A172 (cell line): Measurements from ENCODE around the gene SLC39A8. TPM values are rescaled to one million over a fixed set of nuclear protein-coding genes. Genes with fewer than 3 reads are reported as not detected.

Experiments used
- DNase-seq: peaks from one replicate; pipeline ENCODE4 v3.0.0-alpha.2; 2015; ENCODE audit warnings: low spot score
- total RNA-seq: library from RNA; depleted of rRNA; stranded (reverse); fragments of >200 nt; shearing (Covaris generic); gene quantifications from 2 replicates; pipeline ENCODE4 v1.2.3, GENCODE V29; 2014; rRNA removed

SLC39A8 gene
- total RNA-seq, 1 experiment from 2014 or later = 24.1 TPM

- no peak for DNase-seq
These were observed 115.1 kb downstream of the SLC39A8 start for GRCh38 chr4:102230194-102230593.

- DNase-seq = no peak
These were observed 117.9 kb downstream of the SLC39A8 start for GRCh38 chr4:102227388-102227787.

- no peak for DNase-seq
These were observed 121.8 kb downstream of the SLC39A8 start for GRCh38 chr4:102223461-102223860.

- DNase-seq = no peak
These were observed 122.4 kb downstream of the SLC39A8 start for GRCh38 chr4:102222838-102223409.

GRCh38 chr4:102219129-102219528 lies 126.2 kb downstream of the SLC39A8 start:
- DNase-seq = no peak

- no peak for DNase-seq
These were observed 126.6 kb downstream of the SLC39A8 start for GRCh38 chr4:102218656-102219055.

GRCh38 chr4:102217775-102218355 lies 127.4 kb downstream of the SLC39A8 start:
- DNase-seq = peak; percentile 1

GRCh38 chr4:102217345-102217744 lies 127.9 kb downstream of the SLC39A8 start:
- DNase-seq = no peak

GRCh38 chr4:102216666-102217065 lies 128.6 kb downstream of the SLC39A8 start:
- no peak for DNase-seq

GRCh38 chr4:102213031-102213430 lies 132.3 kb downstream of the SLC39A8 start:
- DNase-seq = no peak

Other genes with a start within 250 kb of the SLC39A8 start
- 27.3 and 29.7 TPM in 2 replicates for gene NFKB1, start 155.9 kb upstream of the SLC39A8 start, total RNA-seq